ENCODE measurements around the gene PWWP2B. TPM values are rescaled to one million over a fixed set of nuclear protein-coding genes. Genes with fewer than 3 reads are reported as not detected.

Gene PWWP2B
- total RNA-seq, 1 experiment from 2014 or later: 19.3 TPM

- no peak overlapping the region for H3K4me3 Mint-ChIP-seq (ENCODE audit: unreplicated experiment)
- POLR2A ChIA-PET: no interaction called here
- intact Hi-C loops (cut with micrococcal nuclease; ENCODE audit: unreplicated experiment): no loop called here
Measured at GRCh38 chr10:132356621-132357195, 40.3 kb upstream of the PWWP2B start.

GRCh38 chr10:132357286-132358058 lies 39.5 kb upstream of the PWWP2B start:
- CTCF ChIA-PET: no interaction called here
- H3K27me3 ChIP-seq (replicated peaks; ENCODE audit: control insufficient read depth, insufficient read depth, low read length): no peaks in the 10 kb centered on the region
- H3K4me3 ChIP-seq (ENCODE audit: low read depth, low read length): no peak overlapping the region
- no TSS peak for BruUV-seq (replicated peaks)
- H3K36me3 ChIP-seq (ENCODE audit: control insufficient read depth, insufficient read depth, low read length): no peaks in the 10 kb centered on the region; the same call in 1 of the 2 replicates
- Mint-ChIP-seq H3K9me3 (ENCODE audit: unreplicated experiment) (no peaks in the 10 kb centered on the region), H3K27ac (ENCODE audit: unreplicated experiment) (no peak overlapping the region), H3K4me3 (ENCODE audit: unreplicated experiment) (no peak overlapping the region), H3K36me3 (ENCODE audit: insufficient read depth, unreplicated experiment) (peaks cover 8% of the 10 kb centered on the region), H3K4me1 (ENCODE audit: low read depth, unreplicated experiment) (peaks cover 6% of the 10 kb centered on the region), H3K27me3 (ENCODE audit: insufficient read depth, unreplicated experiment) (no peaks in the 10 kb centered on the region)
- TF ChIP-seq CTCF (IDR thresholded peaks at IDR 0.05; ENCODE audit: insufficient read depth in 1 of 2, low read depth in 1 of 2, low read length in 1 of 2, severe bottlenecking in 1 of 2, unreplicated experiment in 1 of 2): no peak
- no peaks in the 10 kb centered on the region for H3K9me3 ChIP-seq
- POLR2A ChIA-PET: no interaction called here
- intact Hi-C loops (cut with micrococcal nuclease; ENCODE audit: unreplicated experiment): no loop called here
- no peak for DNase-seq
- no peaks in the 10 kb centered on the region for H3K4me1 ChIP-seq

More at GRCh38 chr10:132356621-132357195, 40.3 kb upstream of the PWWP2B start:
- no peaks in the 10 kb centered on the region for H3K9me3 ChIP-seq
- BruUV-seq (replicated peaks): no TSS peak
- Mint-ChIP-seq H3K36me3 (ENCODE audit: insufficient read depth, unreplicated experiment) (peaks cover 9% of the 10 kb centered on the region), H3K4me1 (ENCODE audit: low read depth, unreplicated experiment) (peaks cover 6% of the 10 kb centered on the region), H3K27ac (ENCODE audit: unreplicated experiment) (no peak overlapping the region), H3K27me3 (ENCODE audit: insufficient read depth, unreplicated experiment) (no peaks in the 10 kb centered on the region), H3K9me3 (ENCODE audit: unreplicated experiment) (no peaks in the 10 kb centered on the region)
- H3K4me1 ChIP-seq: no peaks in the 10 kb centered on the region
- no peaks in the 10 kb centered on the region for H3K27me3 ChIP-seq (replicated peaks; ENCODE audit: control insufficient read depth, insufficient read depth, low read length)
- DNase-seq: no peak
- no peak for TF ChIP-seq CTCF (IDR thresholded peaks at IDR 0.05; ENCODE audit: insufficient read depth in 1 of 2, low read depth in 1 of 2, low read length in 1 of 2, severe bottlenecking in 1 of 2, unreplicated experiment in 1 of 2)
- H3K36me3 ChIP-seq (ENCODE audit: control insufficient read depth, insufficient read depth, low read length): no peaks in the 10 kb centered on the region; the same call in 1 of the 2 replicates
- CTCF ChIA-PET: no interaction called here
- no peak overlapping the region for H3K4me3 ChIP-seq (ENCODE audit: low read depth, low read length)

GRCh38 chr10:132359305-132360040 lies 37.5 kb upstream of the PWWP2B start:
- Histone ChIP-seq H3K4me1 (no peaks in the 10 kb centered on the region), H3K9me3 (no peaks in the 10 kb centered on the region), H3K36me3 (ENCODE audit: control insufficient read depth, insufficient read depth, low read length) (no peaks in the 10 kb centered on the region), H3K4me3 (ENCODE audit: low read depth, low read length) (no peak overlapping the region), H3K27me3 (replicated peaks; ENCODE audit: control insufficient read depth, insufficient read depth, low read length) (no peaks in the 10 kb centered on the region)
- BruUV-seq (replicated peaks): no TSS peak
- Mint-ChIP-seq H3K4me1 (ENCODE audit: low read depth, unreplicated experiment) (no peaks in the 10 kb centered on the region), H3K4me3 (ENCODE audit: unreplicated experiment) (no peak overlapping the region), H3K9me3 (ENCODE audit: unreplicated experiment) (no peaks in the 10 kb centered on the region), H3K36me3 (ENCODE audit: insufficient read depth, unreplicated experiment) (no peaks in the 10 kb centered on the region), H3K27me3 (ENCODE audit: insufficient read depth, unreplicated experiment) (no peaks in the 10 kb centered on the region), H3K27ac (ENCODE audit: unreplicated experiment) (no peak overlapping the region)
- CTCF ChIA-PET: no interaction called here
- TF ChIP-seq CTCF (IDR thresholded peaks at IDR 0.05; ENCODE audit: insufficient read depth in 1 of 2, low read depth in 1 of 2, low read length in 1 of 2, severe bottlenecking in 1 of 2, unreplicated experiment in 1 of 2): no peak
- POLR2A ChIA-PET: no interaction called here
- intact Hi-C loops (cut with micrococcal nuclease; ENCODE audit: unreplicated experiment): no loop called here
- no peak for DNase-seq
